Mesodermal cell (in vitro differentiated cells): ENCODE data around the gene GDPD5.

ENCODE experiments used
- H3K27ac ChIP-seq: 2 replicates; pipeline ENCODE4 v1.7.0; 2013; ENCODE audit warnings: mild to moderate bottlenecking, low read depth, low read length, moderate library complexity; ENCODE audit not compliant: severe bottlenecking
- H3K36me3 ChIP-seq: 2 replicates; pipeline ENCODE4 v1.7.1; 2013; ENCODE audit warnings: mild to moderate bottlenecking, low read length, moderate library complexity; ENCODE audit not compliant: control insufficient read depth, insufficient read depth
- H3K4me1 ChIP-seq: one replicate; pipeline ENCODE4 v1.7.1; 2013; ENCODE audit warnings: mild to moderate bottlenecking, low read length; ENCODE audit not compliant: insufficient read depth, control insufficient read depth, poor library complexity, severe bottlenecking
- H3K4me3 ChIP-seq: 2 replicates; pipeline ENCODE4 v1.7.0; 2013; ENCODE audit warnings: low read length, control low read depth, mild to moderate bottlenecking; ENCODE audit not compliant: insufficient read depth, poor library complexity, severe bottlenecking; ENCODE audit errors: extremely low read depth
- H3K9me3 ChIP-seq: 2 replicates; pipeline ENCODE4 v1.7.1; 2013; ENCODE audit warnings: mild to moderate bottlenecking, low read length, moderate library complexity; ENCODE audit not compliant: control insufficient read depth
- WGBS, 2 experiments: methylation state at CpG; one replicate each; pipeline ENCODE4 v1.1.5; 2013; ENCODE audit warnings: missing lambda C conversion rate in 2 of 2; ENCODE audit not compliant: insufficient coverage in 2 of 2; 5-methylcytosine and 5-hydroxymethylcytosine counted together

GDPD5 gene

DNA sequence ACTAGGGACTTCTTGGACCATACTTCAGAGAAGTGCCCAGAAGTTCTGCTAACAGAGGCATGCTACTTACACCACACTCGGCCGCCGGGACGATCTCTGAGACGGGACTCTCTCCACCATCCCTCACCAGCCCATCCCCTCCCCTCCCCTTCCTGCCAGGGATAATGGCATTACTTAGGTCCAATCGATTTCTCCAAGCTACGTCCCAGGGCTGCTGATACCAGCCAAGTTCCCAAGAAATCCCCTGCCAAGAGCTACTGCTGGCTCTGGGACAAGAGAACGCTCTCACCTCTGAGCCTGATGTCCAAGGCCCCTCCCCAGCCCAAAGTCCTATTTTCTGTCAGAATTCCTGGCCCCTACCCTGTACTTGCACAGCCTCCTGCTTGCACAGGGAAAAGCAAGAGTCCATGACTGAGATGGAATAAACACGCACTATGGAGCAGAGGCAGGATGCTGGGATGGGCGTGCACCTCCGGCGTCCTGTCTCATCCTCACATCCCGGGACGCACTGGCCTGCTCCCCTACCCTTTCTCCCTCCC, 42.7 kb downstream of the GDPD5 start:
- H3K9me3 ChIP-seq = no peaks in the 10 kb centered on the region
- no peaks in the 10 kb centered on the region for H3K4me1 ChIP-seq
- H3K36me3 ChIP-seq = no peaks in the 10 kb centered on the region
- no peak overlapping the region for H3K4me3 ChIP-seq
- no peak overlapping the region for H3K27ac ChIP-seq
- 90 to 95% methylated on average over 13 to 14 of the region's 14 CpGs for WGBS, 2 experiments

DNA sequence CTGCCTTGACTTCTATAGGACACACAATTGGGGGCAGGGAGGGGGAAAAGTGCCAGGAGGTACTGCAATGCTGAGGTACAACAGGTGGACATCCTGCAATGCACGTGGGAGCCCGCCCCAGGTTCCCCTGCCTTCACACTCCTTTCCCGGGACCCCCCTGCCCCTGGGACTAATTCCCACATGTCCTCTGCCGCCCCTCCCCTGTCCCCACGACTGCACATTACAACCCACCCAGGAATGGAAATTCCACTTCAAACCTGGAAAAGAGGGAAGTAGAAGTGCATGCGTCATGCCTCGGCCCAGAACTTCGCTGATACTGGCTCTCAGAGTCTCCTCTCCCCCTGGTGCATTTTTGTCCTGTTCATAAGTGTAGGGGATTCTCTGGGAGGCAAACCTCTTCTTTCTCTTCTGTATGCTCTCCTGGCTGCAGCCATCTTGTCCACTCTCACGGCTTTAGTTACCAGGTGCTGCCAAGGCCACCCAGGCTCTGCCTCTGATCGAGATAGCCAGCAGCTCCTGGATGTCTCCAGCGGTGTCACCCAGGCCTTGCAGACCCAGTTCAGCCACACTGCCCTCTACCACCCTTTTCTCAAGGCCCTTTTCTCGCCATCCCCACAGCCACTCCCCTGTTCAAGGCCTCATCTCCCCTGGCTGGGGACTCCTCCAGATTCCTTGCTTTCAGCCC, 43.7 kb downstream of the GDPD5 start:
- WGBS, 2 experiments = 83 to 90% methylated on average over 6 to 7 of the region's 12 CpGs
- Histone ChIP-seq H3K9me3 (no peaks in the 10 kb centered on the region), H3K27ac (no peak overlapping the region), H3K4me3 (no peak overlapping the region), H3K36me3 (no peaks in the 10 kb centered on the region), H3K4me1 (peaks cover under 1% of the 10 kb centered on the region)

DNA sequence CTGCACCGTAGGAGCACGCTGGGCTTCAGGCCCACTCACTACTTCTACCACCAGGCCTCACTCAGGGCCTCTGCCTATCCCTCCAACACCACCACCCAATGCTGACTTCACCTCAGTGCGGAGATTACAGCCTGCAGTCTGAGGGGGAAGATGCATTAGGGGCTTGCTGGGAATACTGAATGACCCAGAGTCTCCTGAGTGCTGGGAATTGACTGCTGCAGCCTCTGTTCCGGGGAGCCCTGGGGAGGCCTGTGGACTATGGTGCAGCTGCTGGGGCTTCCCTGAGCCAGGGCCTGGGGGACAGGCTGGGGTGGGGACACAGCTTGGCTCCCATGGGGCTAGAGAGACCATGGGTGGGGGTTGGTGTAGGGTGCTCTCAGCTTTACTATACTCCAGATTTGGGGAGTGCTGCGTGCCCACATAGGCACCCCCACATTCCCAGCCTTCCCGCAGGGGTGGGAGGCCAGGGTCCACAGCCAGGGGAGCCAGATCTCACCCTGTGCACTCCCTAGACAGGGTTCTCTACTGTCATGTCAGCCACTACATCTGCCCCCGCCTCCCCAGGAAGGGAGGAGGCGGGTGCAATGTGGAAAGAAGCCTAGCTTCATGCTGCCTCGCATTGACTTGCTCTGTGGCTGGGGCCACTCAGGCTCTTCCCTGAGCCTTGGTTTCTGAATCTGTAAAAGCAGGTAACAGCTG, 44.4 kb downstream of the GDPD5 start:
- WGBS, 2 experiments = 80 to 83% methylated on average over 2 of the region's 9 CpGs
- Histone ChIP-seq H3K4me1 (peaks cover 7% of the 10 kb centered on the region), H3K27ac (no peak overlapping the region), H3K36me3 (no peaks in the 10 kb centered on the region), H3K4me3 (no peak overlapping the region), H3K9me3 (no peaks in the 10 kb centered on the region)

DNA sequence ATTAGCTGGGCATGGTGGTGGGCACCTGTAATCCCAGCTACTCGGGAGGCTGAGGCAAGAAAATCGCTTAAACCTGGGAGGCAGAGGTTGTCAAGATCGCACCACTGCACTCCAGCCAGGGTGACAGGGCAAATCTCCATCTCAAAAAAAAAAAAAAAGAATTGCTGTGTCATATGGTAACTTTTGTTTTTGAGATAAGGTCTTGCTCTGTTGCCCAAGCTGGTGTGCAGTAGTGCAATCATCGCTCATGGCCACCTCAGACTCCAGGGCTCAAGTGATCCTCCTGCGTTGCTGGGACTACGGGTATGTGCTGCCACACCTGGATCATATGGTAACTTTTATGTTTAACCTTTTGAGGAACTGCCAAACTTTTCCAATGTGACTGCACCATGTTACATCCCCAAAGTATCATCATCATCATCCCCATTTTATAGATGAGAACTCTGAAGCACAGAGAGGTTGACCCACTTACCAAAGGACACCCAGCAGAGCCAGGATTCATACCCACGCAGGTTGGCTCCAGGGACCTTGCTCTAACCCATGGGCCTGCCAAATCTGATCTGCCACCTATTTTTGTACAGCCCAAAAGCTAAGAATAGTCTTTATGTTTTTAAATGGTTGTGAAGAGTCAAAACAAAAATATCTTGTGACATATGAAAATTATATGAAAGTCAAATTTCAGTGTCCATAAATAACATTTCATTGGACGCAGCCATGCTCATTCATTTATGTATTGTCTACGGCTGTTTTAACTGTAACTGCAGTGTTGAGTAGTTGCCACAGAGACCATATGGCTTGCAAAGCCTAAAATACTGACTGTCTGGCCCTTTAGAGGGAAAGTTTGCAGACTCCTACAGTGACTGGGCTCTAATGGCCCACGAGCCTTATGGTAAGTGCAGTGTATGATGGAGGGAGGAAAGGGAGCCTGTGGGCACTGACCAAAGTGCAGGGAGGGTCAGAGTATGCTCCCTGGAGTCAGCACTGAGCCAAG, 45.3 kb downstream of the GDPD5 start:
- Histone ChIP-seq H3K36me3 (no peaks in the 10 kb centered on the region), H3K4me1 (peaks cover 16% of the 10 kb centered on the region), H3K9me3 (no peaks in the 10 kb centered on the region), H3K4me3 (no peak overlapping the region), H3K27ac (no peak overlapping the region)
- 93 to 94% methylated on average over 7 to 9 of the region's 10 CpGs for WGBS, 2 experiments

DNA sequence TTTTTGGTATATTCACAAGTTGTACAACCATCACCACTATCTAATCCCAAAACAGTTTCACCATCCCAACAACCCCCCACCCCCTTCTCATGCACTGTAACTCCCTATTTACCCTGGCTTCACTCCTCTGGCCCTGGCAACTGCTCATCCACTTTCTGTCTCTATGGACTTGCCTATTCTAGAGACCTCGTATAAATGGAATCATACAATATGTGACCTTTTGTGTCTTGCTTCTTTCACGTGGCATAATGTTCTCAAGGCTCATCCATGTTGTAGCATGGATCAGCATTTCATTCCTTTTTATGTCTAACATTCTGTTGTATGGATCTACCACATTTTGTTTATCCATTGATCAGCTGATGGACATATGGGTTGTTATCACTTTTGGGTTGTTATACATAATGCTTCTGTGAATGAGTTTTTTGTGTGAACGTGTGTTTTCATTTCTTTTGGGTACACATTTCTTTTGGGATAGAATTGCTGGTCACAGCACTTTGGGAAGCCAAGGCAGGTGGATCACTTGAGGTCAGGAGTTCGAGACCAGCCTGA, 46.1 kb downstream of the GDPD5 start:
- Histone ChIP-seq H3K4me1 (peaks cover 18% of the 10 kb centered on the region), H3K27ac (no peak overlapping the region)
- WGBS, 2 experiments = 81 to 100% methylated on average over 2 to 4 of the region's 4 CpGs

DNA sequence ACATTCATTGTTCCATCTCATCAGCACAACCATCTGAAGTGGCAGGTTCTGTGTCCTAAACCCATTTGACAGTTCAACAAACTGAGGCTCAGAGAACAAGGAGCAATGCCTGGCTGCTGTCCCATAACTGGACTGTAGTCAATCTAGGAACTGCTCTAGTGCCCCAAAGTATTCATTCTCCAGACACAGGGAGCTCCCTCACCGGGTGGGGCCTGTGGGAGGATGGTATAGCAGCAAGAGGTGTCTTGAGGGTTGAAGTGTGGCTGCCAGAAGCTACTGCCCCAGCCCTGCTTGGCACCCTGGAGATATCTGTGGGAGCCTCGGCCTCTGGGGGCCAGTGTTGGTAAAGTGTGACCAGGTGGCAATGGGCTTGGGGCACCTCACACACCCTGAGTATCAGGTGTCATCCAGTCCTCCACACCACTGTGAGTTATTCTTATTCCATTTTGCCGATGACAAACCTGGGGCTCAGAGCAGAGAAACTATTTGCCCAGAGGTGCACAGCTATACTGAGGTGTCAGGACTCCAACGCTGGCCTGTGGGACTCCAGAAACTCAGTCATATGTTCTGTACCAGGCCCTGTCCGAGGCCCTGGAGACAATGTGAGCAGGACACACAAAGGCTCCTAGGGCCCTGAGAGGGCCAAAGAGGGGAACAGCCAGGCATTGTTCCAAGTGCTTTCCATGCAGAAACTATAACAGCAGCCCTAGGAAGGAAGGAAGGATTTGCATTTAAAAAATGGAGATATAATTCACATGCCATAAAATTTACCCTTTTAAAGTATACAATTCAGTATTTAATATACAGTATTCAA, 46.8 kb downstream of the GDPD5 start:
- Histone ChIP-seq H3K4me1 (peaks cover 19% of the 10 kb centered on the region), H3K36me3 (no peaks in the 10 kb centered on the region), H3K4me3 (no peak overlapping the region), H3K9me3 (no peaks in the 10 kb centered on the region), H3K27ac (no peak overlapping the region)
- 86 to 96% methylated on average over 4 of the region's 5 CpGs for WGBS, 2 experiments

More for the DNA sequence above, 46.1 kb downstream of the GDPD5 start:
- no peak overlapping the region for H3K4me3 ChIP-seq
- no peaks in the 10 kb centered on the region for H3K36me3 ChIP-seq
- no peaks in the 10 kb centered on the region for H3K9me3 ChIP-seq

DNA sequence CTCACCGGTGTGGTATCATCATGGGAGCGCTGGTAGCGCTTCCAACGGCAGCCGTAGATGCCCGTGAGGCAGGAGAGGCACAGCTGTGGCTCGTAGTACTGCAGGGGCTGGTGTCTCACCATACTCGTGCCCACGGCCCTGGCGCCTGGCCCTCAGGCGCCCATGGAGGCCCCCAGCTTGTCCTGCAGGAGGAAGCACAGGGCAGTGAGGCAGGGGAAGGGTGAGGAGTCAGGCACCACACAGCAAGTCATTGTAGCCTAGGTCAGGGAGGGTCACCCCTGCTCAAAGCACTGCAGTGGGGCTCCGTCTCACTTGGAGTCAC, 48.2 kb downstream of the GDPD5 start:
- Histone ChIP-seq H3K27ac (no peak overlapping the region), H3K36me3 (no peaks in the 10 kb centered on the region), H3K4me3 (no peak overlapping the region), H3K9me3 (no peaks in the 10 kb centered on the region), H3K4me1 (peaks cover 23% of the 10 kb centered on the region)
- 91 to 93% methylated on average over 10 to 12 of the region's 12 CpGs for WGBS, 2 experiments

DNA sequence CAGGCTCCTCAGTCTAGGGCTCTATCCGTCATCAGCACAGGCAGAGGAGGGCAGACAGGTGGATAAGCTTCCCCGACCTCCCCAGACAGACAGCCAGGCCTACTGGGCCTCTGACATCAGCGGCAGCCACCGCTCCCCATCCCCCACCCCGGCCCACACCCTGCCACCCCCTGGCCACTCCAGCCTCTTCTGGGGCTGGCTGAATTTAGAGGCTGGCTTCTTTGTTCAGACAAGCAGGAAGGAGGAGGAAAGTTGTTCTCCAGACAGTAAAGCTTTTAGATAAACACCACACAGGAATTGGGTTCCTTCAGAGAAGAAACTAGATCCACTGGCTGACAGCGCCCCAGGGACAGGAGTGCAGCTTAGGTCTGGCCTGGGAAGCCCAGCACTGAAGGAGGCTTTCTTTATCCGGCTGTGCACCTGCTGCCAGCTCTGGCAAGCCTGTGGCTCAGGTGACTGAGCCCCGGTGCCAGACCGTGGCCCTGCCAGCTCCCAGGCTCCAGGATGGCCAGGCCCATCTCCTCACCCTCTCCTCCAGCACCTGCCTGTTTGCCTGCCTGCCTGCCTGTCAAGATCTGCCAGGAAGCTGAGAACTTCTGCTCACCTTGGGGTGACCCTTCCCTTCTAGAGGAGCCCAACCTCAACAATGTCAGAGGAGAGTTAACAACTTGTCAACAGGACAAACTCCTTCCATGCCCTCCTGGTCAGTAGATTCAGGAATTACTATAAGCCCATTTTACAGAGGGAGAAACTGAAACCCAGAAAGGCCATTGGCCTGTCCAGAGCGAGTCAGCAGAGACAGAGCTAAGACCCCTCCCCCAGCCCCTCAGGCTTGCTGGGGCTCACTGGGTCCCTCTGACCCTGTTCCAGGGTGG, 48.8 kb downstream of the GDPD5 start:
- no peaks in the 10 kb centered on the region for H3K36me3 ChIP-seq
- peak overlapping the region; percentile 45 for H3K27ac ChIP-seq
- peaks cover 29% of the 10 kb centered on the region for H3K4me1 ChIP-seq
- WGBS, 2 experiments = 69 to 81% methylated on average over 6 to 8 of the region's 10 CpGs
- H3K9me3 ChIP-seq = no peaks in the 10 kb centered on the region
- H3K4me3 ChIP-seq = no peak overlapping the region
